OCI-LY3 (cell line): Measurements from ENCODE around the gene ZNF549.

Source experiments
- CTCF ChIP-seq: fragments of 200-600, 300-600 bp; sonication (generic); IDR thresholded peaks from 2 replicates; pipeline ENCODE4 v1.5.1; 2014; ENCODE audit warnings: antibody characterized with exemption, low read length, low read depth
- EZH2phosphoT487 ChIP-seq: fragments of 200-600 bp; shearing (Covaris generic); IDR thresholded peaks from 2 replicates; pipeline ENCODE4 v1.6.1; 2018; ENCODE audit warnings: antibody characterized with exemption, mixed run types, low read depth

DNA sequence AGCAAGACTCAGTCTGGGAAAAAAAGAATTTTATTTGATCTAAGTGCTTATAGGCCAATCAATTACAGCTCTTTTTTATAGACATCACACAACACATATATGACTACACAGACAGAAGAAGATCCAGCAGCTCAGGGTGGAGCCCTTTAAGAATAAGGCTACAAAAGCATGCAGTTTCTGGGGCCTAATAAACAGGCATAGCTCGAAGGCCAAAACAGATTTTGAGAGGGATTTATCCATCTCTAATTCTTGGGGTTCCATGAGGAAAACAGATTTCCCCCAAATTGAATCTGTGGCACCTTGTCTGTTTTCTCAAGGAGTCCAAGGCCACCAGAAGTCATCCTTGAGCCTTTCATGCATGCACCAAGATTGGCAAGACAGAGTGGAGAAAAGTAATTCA, 36.4 kb downstream of the ZNF549 start:
- TF ChIP-seq CTCF: no peak
- no peak for TF ChIP-seq EZH2phosphoT487
